ENCODE data around the gene IQGAP3. TPM values are rescaled to one million over a fixed set of nuclear protein-coding genes. Genes with fewer than 3 reads are reported as not detected.
A peak's percentile ranks its signal among the peaks of the same experiment; 100 is the strongest.

Gene IQGAP3
- total and polyA plus RNA-seq, 10 donors = 0.24 to 2.2 (median 0.68) TPM

DNA sequence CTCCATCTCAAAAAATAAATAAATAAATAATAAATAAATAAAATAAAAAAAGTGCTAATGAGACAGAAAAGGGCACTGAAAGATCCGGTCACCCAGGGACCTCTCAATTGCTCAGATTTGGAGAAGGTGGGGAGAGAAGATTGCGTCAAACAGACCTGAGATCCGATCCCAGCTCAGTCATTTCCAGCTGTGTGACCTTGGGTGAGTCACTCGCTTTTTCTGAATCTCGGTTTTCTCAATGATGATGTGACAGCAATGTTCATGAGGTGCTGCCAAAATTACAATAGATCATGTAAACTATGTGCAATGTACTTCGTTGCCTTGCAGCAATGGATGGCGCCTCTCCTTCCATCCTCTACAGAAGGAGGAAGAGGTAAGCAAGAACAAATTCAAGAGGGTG, 60.7 kb downstream of the IQGAP3 start:
- DNase-seq = no peak
- peak overlapping the region in 2 of 8 donors; percentile 55 to 75 for H3K27ac ChIP-seq

DNA sequence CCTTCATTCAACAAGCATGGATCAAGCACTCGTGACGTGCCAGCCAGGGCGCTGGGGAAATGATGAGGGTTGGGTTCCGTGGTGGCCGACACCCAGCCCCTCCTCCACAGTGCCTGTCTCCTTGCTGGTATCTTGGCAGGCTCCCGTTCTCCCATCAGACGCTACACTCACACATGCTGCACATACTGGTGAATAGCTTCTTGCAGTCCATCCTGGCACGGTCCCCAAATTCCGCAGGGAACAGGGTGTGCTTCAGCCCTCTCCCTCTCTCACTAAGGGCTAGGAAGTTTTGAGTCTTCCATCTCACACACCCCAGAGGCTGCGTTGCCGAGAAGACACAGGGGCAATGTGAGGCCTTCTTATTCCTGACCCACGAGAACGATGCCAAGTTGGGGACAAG, 61.7 kb downstream of the IQGAP3 start:
- Histone ChIP-seq H3K36me3 (no peaks in the 10 kb centered on the region), H3K27me3 (replicated peaks in 1 of 7) (no peaks in the 10 kb centered on the region), H3K27ac (peak overlapping the region in 5 of 8 donors; percentile 29 to 75 (median 55)), H3K4me1 (peaks cover 9 to 53% (median 23%) of the 10 kb centered on the region in 6 donors), H3K9me3 (no peaks in the 10 kb centered on the region), H3K4me3 (no peak overlapping the region)
- TF ChIP-seq POLR2AphosphoS5 (IDR thresholded peaks at IDR 0.05) = peak in 2 of 3 donors; percentile 47 to 68
- no peak for TF ChIP-seq CTCF (IDR thresholded peaks at IDR 0.05 in 8 of 11, conservative IDR thresholded peaks at IDR 0.05 in 3 of 11)
- DNase-seq = no peak
- 76 to 88% (median 85%) methylated on average over 13 of the region's 13 CpGs for WGBS, 5 donors
- intact Hi-C loops (cut with DNase I; ENCODE audit: low total_unique reads) = no loop called here

More for the DNA sequence above, 60.7 kb downstream of the IQGAP3 start:
- TF ChIP-seq CTCF (IDR thresholded peaks at IDR 0.05 in 8 of 11, conservative IDR thresholded peaks at IDR 0.05 in 3 of 11) (no peak), POLR2AphosphoS5 (IDR thresholded peaks at IDR 0.05) (no peak), POLR2A (IDR thresholded peaks at IDR 0.05) (no peak)
- H3K27me3 ChIP-seq (replicated peaks in 1 of 7) = no peaks in the 10 kb centered on the region
- no peaks in the 10 kb centered on the region for H3K36me3 ChIP-seq
- WGBS, 5 donors = 56 to 85% (median 65%) methylated on average over 7 of the region's 7 CpGs
- H3K4me3 ChIP-seq = no peak overlapping the region
- peaks cover 6 to 43% (median 16%) of the 10 kb centered on the region in 6 donors for H3K4me1 ChIP-seq
- intact Hi-C loops (cut with DNase I; ENCODE audit: low total_unique reads) = no loop called here
- no peaks in the 10 kb centered on the region for H3K9me3 ChIP-seq

GRCh38 chr1:156509424-156510034, 62.8 kb downstream of the IQGAP3 start:
- TF ChIP-seq CTCF (IDR thresholded peaks at IDR 0.05 in 8 of 11, conservative IDR thresholded peaks at IDR 0.05 in 3 of 11) = no peak
- TF ChIP-seq POLR2AphosphoS5 (IDR thresholded peaks at IDR 0.05) = no peak
- TF ChIP-seq POLR2A (IDR thresholded peaks at IDR 0.05) = no peak
- no peaks in the 10 kb centered on the region for H3K27me3 ChIP-seq (replicated peaks in 1 of 7)
- no peaks in the 10 kb centered on the region for H3K9me3 ChIP-seq
- intact Hi-C loops (cut with DNase I; ENCODE audit: low total_unique reads) = no loop called here
- H3K4me3 ChIP-seq = no peak overlapping the region
- H3K36me3 ChIP-seq = no peaks in the 10 kb centered on the region
- peaks cover 14 to 62% (median 32%) of the 10 kb centered on the region in 6 donors for H3K4me1 ChIP-seq
- no peak for DNase-seq
- 87 to 93% (median 90%) methylated on average over 9 of the region's 9 CpGs for whole genome bisulfite sequencing, 5 donors
- H3K27ac ChIP-seq = peak overlapping the region in 4 of 8 donors; percentile 63 to 79 (median 73)

GRCh38 chr1:156508955-156509234, 63.5 kb downstream of the IQGAP3 start:
- H3K4me3 ChIP-seq = no peak overlapping the region
- no peaks in the 10 kb centered on the region for H3K27me3 ChIP-seq (replicated peaks in 1 of 7)
- WGBS, 5 donors = 64 to 94% (median 78%) methylated on average over 2 of the region's 2 CpGs
- no peaks in the 10 kb centered on the region for H3K9me3 ChIP-seq
- intact Hi-C loops (cut with DNase I; ENCODE audit: low total_unique reads) = no loop called here
- DNase-seq = no peak
- TF ChIP-seq CTCF (IDR thresholded peaks at IDR 0.05 in 8 of 11, conservative IDR thresholded peaks at IDR 0.05 in 3 of 11) = no peak
- no peak for TF ChIP-seq POLR2AphosphoS5 (IDR thresholded peaks at IDR 0.05)
- peaks cover 20 to 69% (median 38%) of the 10 kb centered on the region in 6 donors for H3K4me1 ChIP-seq
- H3K27ac ChIP-seq = peak overlapping the region in 6 of 8 donors; percentile 3 to 79 (median 67)
- no peaks in the 10 kb centered on the region for H3K36me3 ChIP-seq
